AG20443 (cell line): ENCODE measurements around the gene RAB26.
"Not testable (repeated sequence)": the region's sequence is repeated elsewhere in the genome, so short reads cannot be mapped to it uniquely, and the experiment has no call there.

ENCODE experiments used
- DNase-seq: peaks from one replicate; pipeline ENCODE4 v3.0.0; 2012; ENCODE audit warnings: low spot score, mixed read lengths

RAB26 gene

DNA sequence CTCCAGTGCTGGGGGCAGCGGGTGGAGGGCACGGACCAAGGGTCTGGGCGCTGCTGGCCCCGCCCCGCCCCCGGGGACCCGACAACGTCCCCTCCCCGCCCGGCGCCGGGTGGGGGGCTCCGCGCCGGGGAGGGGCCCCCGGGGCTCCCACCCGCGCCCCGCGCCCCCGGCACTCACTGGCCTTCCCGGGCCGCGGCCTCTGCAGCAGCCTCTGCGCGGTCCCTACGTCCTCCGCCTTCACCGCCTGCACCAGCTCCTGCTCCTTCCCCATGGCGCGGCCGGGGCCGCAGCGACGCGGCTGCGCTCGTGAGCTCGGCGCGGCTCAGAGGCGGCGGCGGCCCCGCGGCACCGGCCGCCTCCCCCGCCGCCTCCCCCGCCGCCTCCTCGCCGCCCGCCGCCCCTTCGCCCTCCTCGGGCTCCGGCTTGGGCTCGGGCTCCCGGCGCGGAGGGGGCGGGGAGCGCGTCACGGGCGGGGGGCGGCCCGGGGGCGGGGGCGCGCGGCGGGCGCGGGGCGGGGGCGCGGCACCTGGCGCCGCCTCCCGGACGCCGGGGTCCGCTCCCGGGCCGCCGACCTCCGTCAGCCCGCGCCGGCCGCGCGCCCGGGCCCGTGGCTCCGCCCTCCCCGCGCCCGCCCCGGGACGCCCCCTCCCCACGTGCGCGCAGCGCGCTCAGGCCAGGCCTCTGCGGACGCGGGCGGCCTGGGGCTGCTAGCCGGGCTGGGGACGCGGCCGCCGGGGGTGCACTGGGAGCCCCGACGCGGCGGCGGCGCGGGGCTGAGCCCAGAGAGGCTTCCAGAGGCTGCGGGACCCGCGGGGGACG is 47.9 kb downstream of the RAB26 start, which contains the start of gene CASKIN1:
Gene CASKIN1 (minus strand): TSS at position 444 of the 819 bp plus-strand sequence. CDS start 173 bp downstream, at position 271.
- DNase-seq = peak; percentile 60

- no peak for DNase-seq
These were observed 48.6 kb downstream of the RAB26 start for GRCh38 chr16:2196981-2197511.

- DNase-seq = no peak
These were observed 49.3 kb downstream of the RAB26 start for GRCh38 chr16:2197765-2198164.

GRCh38 chr16:2198283-2198682 is 49.9 kb downstream of the RAB26 start:
- DNase-seq = no peak

- DNase-seq = no peak
These were observed 50.7 kb downstream of the RAB26 start for GRCh38 chr16:2199095-2199494.

DNA sequence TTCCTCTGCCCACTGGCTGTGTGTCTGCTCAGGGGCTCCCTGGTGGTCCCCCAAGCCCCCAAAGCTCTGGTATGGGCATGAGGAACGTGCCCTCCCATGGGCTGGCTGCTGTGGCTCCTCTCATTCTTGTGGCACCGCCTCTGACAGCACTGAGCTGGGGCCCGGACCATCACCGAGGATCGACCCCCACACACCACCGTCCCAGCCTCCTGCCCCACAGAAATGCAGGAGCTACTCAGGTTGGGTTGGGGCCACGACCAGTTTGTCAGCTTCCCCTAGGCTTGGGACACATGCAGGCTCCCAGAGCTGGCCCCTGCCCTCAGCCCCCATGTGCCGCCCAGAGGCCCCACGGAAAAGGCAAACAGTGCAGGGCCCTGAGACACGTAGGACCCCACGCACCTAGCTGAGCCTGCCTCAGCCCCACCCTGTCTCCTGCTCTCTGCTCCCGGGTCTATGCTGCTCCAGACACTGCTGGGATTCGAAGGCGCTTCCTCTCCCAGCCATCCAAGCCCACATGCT is 51.3 kb downstream of the RAB26 start:
- no peak for DNase-seq

- DNase-seq = no peak
These were observed 51.9 kb downstream of the RAB26 start for GRCh38 chr16:2200313-2200712.

DNA sequence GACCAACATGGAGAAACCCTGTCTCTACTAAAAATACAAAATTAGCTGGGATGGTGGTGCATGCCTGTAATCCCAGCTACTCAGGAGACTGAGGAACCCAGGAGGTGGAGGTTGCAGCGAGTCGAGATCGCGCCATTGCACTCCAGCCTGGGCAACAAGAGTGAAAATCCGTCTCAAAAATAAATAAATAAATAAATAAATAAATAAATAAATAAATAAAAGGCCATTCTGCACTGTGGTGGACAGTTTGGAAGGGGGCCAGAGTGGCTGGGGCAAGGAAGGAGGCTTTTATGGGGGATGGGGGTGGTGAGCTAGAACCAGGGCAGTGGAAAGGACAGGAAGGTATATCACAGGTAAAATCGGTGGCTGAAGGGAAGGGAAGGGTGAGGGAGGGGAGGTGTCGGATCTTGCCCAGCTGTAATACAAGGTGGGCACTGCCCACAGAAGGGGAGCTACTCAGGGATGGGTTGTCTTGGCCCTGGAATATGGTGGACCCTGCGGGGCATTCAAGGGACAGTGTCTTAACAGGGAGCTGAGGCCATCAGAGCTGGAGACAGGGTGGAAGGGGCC is 54.8 kb downstream of the RAB26 start:
- DNase-seq = not testable (repeated sequence)
